ENCODE measurements around the gene CDC26. TPM values are rescaled to one million over a fixed set of nuclear protein-coding genes. Genes with fewer than 3 reads are reported as not detected.

The CDC26 gene
- total RNA-seq, 1 experiment from 2014 or later = 22.0 TPM

DNA sequence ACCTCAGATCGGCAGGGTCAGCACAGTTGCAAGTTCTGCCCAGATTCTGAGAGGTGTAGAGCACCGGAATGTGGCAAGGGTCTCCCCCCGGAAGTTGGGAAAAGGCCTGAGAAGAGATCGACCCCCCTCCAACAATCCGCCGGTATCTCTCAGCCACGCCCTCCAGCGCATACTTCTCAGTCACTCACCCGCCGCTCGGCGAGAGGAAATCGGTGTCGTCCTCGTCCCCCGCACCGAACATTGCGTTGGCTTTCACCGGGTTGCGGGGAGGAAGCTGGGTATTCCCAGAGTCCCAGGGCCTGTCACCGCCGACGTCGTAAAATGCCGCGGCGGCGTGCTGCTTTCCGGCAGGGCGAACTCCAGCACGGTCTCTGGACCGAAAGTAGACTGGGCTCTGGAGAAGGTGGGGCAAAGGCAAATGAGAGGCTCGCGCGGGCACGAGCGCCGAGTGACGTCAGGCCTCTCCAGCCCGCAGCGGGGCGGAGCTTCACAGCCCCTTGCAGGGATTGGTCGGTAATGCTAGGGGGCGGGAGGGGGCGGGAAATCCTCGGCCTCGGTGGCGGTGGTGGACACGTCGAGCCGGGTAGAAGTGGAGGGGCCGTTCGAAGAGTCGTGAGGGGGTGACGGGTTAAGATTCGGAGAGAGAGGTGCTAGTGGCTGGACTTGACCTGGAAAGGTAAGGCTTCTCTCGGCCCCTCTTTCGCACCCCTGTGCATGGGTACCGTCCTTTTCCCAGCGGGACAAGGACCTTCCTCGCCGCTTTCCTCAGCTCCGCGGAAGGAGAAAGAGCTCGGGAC is 54.2 kb downstream of the CDC26 start, which contains the start of the genes FKBP15 and SLC31A1 (continued):
- no peak for TF ChIP-seq ZNF274 (IDR thresholded peaks at IDR 0.05; ENCODE audit: low read depth, low read length)
- no peak for TF ChIP-seq ATF3 (IDR thresholded peaks at IDR 0.05)
- TF ChIP-seq SP1 (IDR thresholded peaks at IDR 0.05; ENCODE audit: low read depth) = peak; percentile 88
- no peak for TF ChIP-seq CTCF (IDR thresholded peaks at IDR 0.05 in 2 of 3, conservative IDR thresholded peaks at IDR 0.05 in 1 of 3; ENCODE audit: borderline replicate concordance in 1 of 3, insufficient read depth in 1 of 3, low read depth in 2 of 3, low read length in 2 of 3)
- peak; percentile 55; the same call in 1 of the 2 replicates for TF ChIP-seq ZFX (IDR thresholded peaks at IDR 0.05)
- no peak for TF ChIP-seq FOSL1 (IDR thresholded peaks at IDR 0.05; ENCODE audit: low read depth)
- TF ChIP-seq POLR2A (IDR thresholded peaks at IDR 0.05; ENCODE audit: borderline replicate concordance, extremely low read depth, insufficient read depth, insufficient read length) = peak; percentile 36
- peak; percentile 46; the same call in 1 of the 2 replicates for TF ChIP-seq ELF1 (IDR thresholded peaks at IDR 0.05; ENCODE audit: borderline replicate concordance, low read depth)
- TF ChIP-seq SIN3A (IDR thresholded peaks at IDR 0.05; ENCODE audit: low read depth) = peak; percentile 81
- TF ChIP-seq SRF (IDR thresholded peaks at IDR 0.05; ENCODE audit: low read depth) = no peak; the same call in 1 of the 2 replicates
- TF ChIP-seq CBX3 (IDR thresholded peaks at IDR 0.05; ENCODE audit: low read depth) = no peak; the same call in 1 of the 2 replicates
- TF ChIP-seq, protein P1, sequence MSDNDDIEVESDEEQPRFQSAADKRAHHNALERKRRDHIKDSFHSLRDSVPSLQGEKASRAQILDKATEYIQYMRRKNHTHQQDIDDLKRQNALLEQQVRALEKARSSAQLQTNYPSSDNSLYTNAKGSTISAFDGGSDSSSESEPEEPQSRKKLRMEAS (IDR thresholded peaks at IDR 0.05) = peak; percentile 87
